OCI-LY7 (cell line): ENCODE results near the gene CLPSL1.

Experiments
- CTCF ChIP-seq: fragments of 200-600 bp; sonication (generic); conservative IDR thresholded peaks from 2 replicates; pipeline ENCODE4 v1.5.1; 2014; ENCODE audit warnings: mild to moderate bottlenecking, antibody characterized with exemption, low read length, moderate library complexity, mixed read lengths
- EZH2phosphoT487 ChIP-seq: fragments of 200-600 bp; sonication (generic); IDR thresholded peaks from 2 replicates; pipeline ENCODE4 v1.6.1; 2018; ENCODE audit warnings: low read depth, borderline replicate concordance, mild to moderate bottlenecking, mixed run types, antibody characterized with exemption, low read length, moderate library complexity, mixed read lengths

GRCh38 chr6:35786810-35787209 is 6.0 kb downstream of the CLPSL1 start:
- TF ChIP-seq CTCF (no peak), EZH2phosphoT487 (no peak)
